Endothelial cell of umbilical vein (primary cell): ENCODE data around the gene SAMD4A. TPM values are rescaled to one million over a fixed set of nuclear protein-coding genes. Genes with fewer than 3 reads are reported as not detected.
A peak's percentile ranks its signal among the peaks of the same experiment; 100 is the strongest.

ENCODE experiments used
- Bru-seq: library from RNA; stranded (reverse); fragments of 400-500 nt; gene quantifications from one replicate; lab custom pipeline; 2021; lab: Mats Ljungman, UMichigan
- BruChase-seq, 2 experiments: library from RNA; stranded (reverse); fragments of 400-500 nt; gene quantifications; one replicate each; lab custom pipeline; 2021; lab: Mats Ljungman, UMichigan
- BruUV-seq: library from RNA; stranded (reverse); fragments of 400-500 nt; replicated peaks from 2 replicates; lab custom pipeline; 2021; lab: Mats Ljungman, UMichigan
- CTCF ChIA-PET: fragments of 300-600, 350-600 bp; sonication (Branson Sonifier 250); formaldehyde crosslinking; loops from one replicate; lab custom pipeline; 2021; ENCODE audit warnings: antibody characterized with exemption, inconsistent platforms; lab: Charles Lee
- POLR2A ChIA-PET: fragments of 300-600, 350-600 bp; sonication (Branson Sonifier 250); formaldehyde crosslinking; loops from one replicate; lab custom pipeline; 2021; ENCODE audit warnings: antibody characterized with exemption, inconsistent platforms; lab: Charles Lee
- DNase-seq: peaks from one replicate; pipeline ENCODE4 v3.0.0-alpha.2; 2011; ENCODE audit warnings: low read depth, low spot score
- FAIRE-seq: peaks from 2 replicates; lab custom pipeline; 2011; peaks lifted over from hg19 to GRCh38; lab: Jason Lieb, UNC
- H2AFZ ChIP-seq: 2 replicates; pipeline ENCODE4 v1.6.0; 2012; ENCODE audit warnings: low read depth, low read length, control low read depth, inconsistent platforms
- H3K27ac ChIP-seq: 2 replicates; pipeline ENCODE4 v1.5.1; 2011; ENCODE audit warnings: low read depth, mild to moderate bottlenecking, control low read depth, low read length, moderate library complexity; ENCODE audit not compliant: insufficient read depth
- H3K27me3 ChIP-seq, 2 experiments: 2 replicates each; pipeline versions ENCODE4 v1.6.0 to v1.6.1; 2011; ENCODE audit warnings: low read length in 2 of 2, mixed read lengths in 1 of 2; ENCODE audit not compliant: control insufficient read depth in 2 of 2, insufficient read depth in 2 of 2
- H3K36me3 ChIP-seq, 2 experiments: 2 replicates in 1 of 2; 3 replicates in 1 of 2; pipeline ENCODE4 v1.5.1; 2011; ENCODE audit warnings: low read length in 2 of 2, mild to moderate bottlenecking in 1 of 2, moderate library complexity in 1 of 2; ENCODE audit not compliant: control insufficient read depth in 2 of 2, insufficient read depth in 2 of 2; ENCODE audit errors: extremely low read depth in 1 of 2
- H3K4me1 ChIP-seq: 3 replicates; pipeline ENCODE4 v1.5.1; 2011; ENCODE audit warnings: mild to moderate bottlenecking, low read length; ENCODE audit not compliant: control insufficient read depth, insufficient read depth; ENCODE audit errors: extremely low read depth
- H3K4me2 ChIP-seq: 2 replicates; pipeline ENCODE4 v1.6.1; 2011; ENCODE audit warnings: low read length, control low read depth, mixed read lengths; ENCODE audit not compliant: insufficient read depth
- H3K4me3 ChIP-seq, 3 experiments: fragments of 200-600 bp in 1 of 3; sonication (generic), shearing (Covaris generic) in 1 of 3; replicated peaks in 1 of 3; 2 replicates each; pipeline ENCODE4 v1.5.1; 2011 to 2016; ENCODE audit warnings: control low read depth in 3 of 3, low read length in 3 of 3, mild to moderate bottlenecking in 2 of 3, inconsistent platforms in 1 of 3, low read depth in 1 of 3, moderate library complexity in 1 of 3; ENCODE audit not compliant: insufficient read depth in 1 of 3
- H3K79me2 ChIP-seq: 2 replicates; pipeline ENCODE4 v1.6.0; 2012; ENCODE audit warnings: low read length, inconsistent platforms; ENCODE audit not compliant: control insufficient read depth, insufficient read depth
- H3K9ac ChIP-seq: replicated peaks from 2 replicates; pipeline ENCODE3; 2011; ENCODE audit warnings: low read length, control low read depth; ENCODE audit not compliant: insufficient read depth; ENCODE audit errors: extremely low read depth
- H3K9me1 ChIP-seq: replicated peaks from 3 replicates; pipeline ENCODE4 v1.6.0; 2011; ENCODE audit warnings: mild to moderate bottlenecking, low read length; ENCODE audit not compliant: control insufficient read depth, insufficient read depth; ENCODE audit errors: extremely low read depth
- H3K9me3 ChIP-seq: replicated peaks from 2 replicates; pipeline ENCODE4 v1.5.1; 2012; ENCODE audit warnings: low read length, inconsistent platforms; ENCODE audit not compliant: control insufficient read depth, insufficient read depth
- H4K20me1 ChIP-seq: replicated peaks from 2 replicates; pipeline ENCODE3; 2011; ENCODE audit warnings: mild to moderate bottlenecking, low read length; ENCODE audit not compliant: control insufficient read depth, insufficient read depth; ENCODE audit errors: extremely low read depth
- CTCF ChIP-seq, 2 donors: IDR thresholded peaks; 1 replicate in 1 of 2; 2 replicates in 1 of 2; pipeline ENCODE4 v1.5.1; 2011; ENCODE audit warnings: low read length in 2 of 2, mild to moderate bottlenecking in 2 of 2, moderate library complexity in 2 of 2, control low read depth in 1 of 2, inconsistent platforms in 1 of 2, low read depth in 1 of 2; ENCODE audit not compliant: insufficient read depth in 1 of 2; ENCODE audit errors: extremely low read depth in 1 of 2
- GATA2 ChIP-seq: IDR thresholded peaks from 2 replicates; pipeline ENCODE4 v1.7.0; 2011; ENCODE audit warnings: low read depth, mild to moderate bottlenecking, moderate library complexity, mixed read lengths, low read length; ENCODE audit not compliant: insufficient read length, insufficient read depth
- POLR2AphosphoS5 ChIP-seq: IDR thresholded peaks from 2 replicates; pipeline ENCODE4 v1.6.1; 2012; ENCODE audit warnings: low read depth, mild to moderate bottlenecking, control low read depth, low read length, moderate library complexity; ENCODE audit not compliant: insufficient read depth
- dilution Hi-C: fragments of 300-500 bp; cut with MboI; formaldehyde crosslinking; loops from one replicate; pipeline ENCODE4 v1.15.0; 2019; ENCODE audit warnings: low sequenced_read_pairs; ENCODE audit not compliant: extremely low pct_ligation_motif_present
- intact Hi-C: fragments of 100-400 bp; cut with micrococcal nuclease; formaldehyde crosslinking; loops from one replicate; pipeline ENCODE4 v1.10.0; 2022
- long read RNA-seq: library from polyadenylated mRNA; stranded (forward); transcript quantifications from one replicate; pipeline ENCODE4 v2.0.0, GENCODE V29; 2021
- polyA minus RNA-seq, 3 experiments: library from RNA; depleted of rRNA, polyadenylated mRNA; stranded (reverse); fragments of >200 nt; gene quantifications; 1 replicate in 1 of 3; 2 replicates in 2 of 3; pipeline ENCODE4 v1.2.3, GENCODE V29; 2011
- polyA plus RNA-seq, 4 experiments: library from polyadenylated mRNA; depleted of rRNA in 3 of 4; stranded (reverse) in 3 of 4; unstranded in 1 of 4; fragments of >200 nt; gene quantifications; 2 replicates each; pipeline versions ENCODE4 v1.2.1 to v1.2.3, GENCODE V29; 2011 to 2012; ENCODE audit warnings: missing spikeins in 1 of 4
- total RNA-seq: library from RNA; stranded (reverse); gene quantifications from 2 replicates; pipeline ENCODE4 v1.2.3, GENCODE V29; 2021

SAMD4A gene
- total RNA-seq: 88.8 and 95.3 TPM in 2 replicates
- polyA plus RNA-seq: 31.8 and 37.7 TPM in 2 replicates
- 27.5 and 30.5 TPM in 2 replicates for polyA plus RNA-seq (2011; cell fraction: cytosol; rRNA removed)
- polyA plus RNA-seq (2011; cell fraction: nucleus; rRNA removed): 108 and 143 TPM in 2 replicates
- polyA plus RNA-seq (2012): 48.8 and 52.8 TPM in 2 replicates
- 164 and 178 TPM in 2 replicates for polyA minus RNA-seq
- 1.9 TPM for polyA minus RNA-seq (2011; cell fraction: cytosol; rRNA and poly(A)+ RNA removed)
- polyA minus RNA-seq (2011; cell fraction: nucleus; rRNA and poly(A)+ RNA removed): 249 and 262 TPM in 2 replicates
- percentile 97 among the genes with signal in this experiment for Bru-seq, nascent RNA
- percentile 94 among the genes with signal in this experiment for BruChase-seq, experiment 1, labeled RNA remaining after a 6-hour chase
- BruChase-seq, experiment 2, labeled RNA remaining after a 2-hour chase: percentile 95 among the genes with signal in this experiment
- long read RNA-seq, full-length matches to known transcripts: 3 of 38 reads
- long read RNA-seq, partial matches to known transcripts: 3 of 38 reads
- long read RNA-seq, other reads (novel, unspliced or antisense): 32 of 38 reads

GRCh38 chr14:54566410-54567223 is at the start of gene SAMD4A:
Gene SAMD4A, plus strand, starts transcription at chr14:54567128. Its CDS starts 789 bp downstream, at chr14:54567917.
- TF ChIP-seq CTCF (IDR thresholded peaks at IDR 0.05; ENCODE audit: extremely low read depth in 1 of 2, insufficient read depth in 1 of 2, low read depth in 1 of 2, low read length in 2 of 2) (peak in 1 of 2 donors; percentile 34), POLR2AphosphoS5 (peak; percentile 23), GATA2 (no peak)
- Histone ChIP-seq H3K9ac (peak within 1 kb of the TSS; percentile 98), H3K9me1 (no peaks in the 10 kb centered on the region), H3K36me3 (no peaks in the 10 kb centered on the region), H3K27ac (peak within 1 kb of the TSS; percentile 80), H4K20me1 (no peaks in the 10 kb centered on the region), H2AFZ (no peak within 1 kb of the TSS), H3K4me1 (peaks cover 38% of the 10 kb centered on the region), H3K9me3 (no peaks in the 10 kb centered on the region), H3K4me3 (peak within 1 kb of the TSS; percentile 41 to 87 (median 75)), H3K79me2 (peaks cover 53% of the 10 kb centered on the region), H3K4me2 (peak within 1 kb of the TSS; percentile 64), H3K27me3 (no peaks in the 10 kb centered on the region)
- FAIRE-seq (peak; percentile 77), DNase-seq (peak; percentile 84)
- BruUV-seq: TSS peak; percentile 21
- dilution Hi-C loops (no loop called here), intact Hi-C loops (loop anchor here (1.0 kb wide), 2 partner anchors 88 to 125 kb away; no protein-coding TSS in a partner anchor)
- CTCF ChIA-PET: interaction anchor here (0.6 to 8.5 kb wide), 28 partner anchors 10 to 241 kb away, joined by 3 to 286 read pairs (median 4); partner anchors contain the start of genes CGRRF1 and GMFB
- POLR2A ChIA-PET: interaction anchor here (1.0 to 3.9 kb wide), 11 partner anchors 11 to 207 kb away, joined by 3 to 54 read pairs (median 7); no protein-coding TSS in a partner anchor
